HepG2 (cell line): Measurements from ENCODE around the gene ZNF674.

Experiments
- CTCF ChIP-seq: sonication (generic); formaldehyde crosslinking; IDR thresholded peaks from 2 replicates; pipeline ENCODE4 v1.5.0; 2020; ENCODE audit warnings: mild to moderate bottlenecking, missing genetic modification reagents, moderate library complexity
- E2F1 ChIP-seq: sonication (generic); formaldehyde crosslinking; IDR thresholded peaks from 2 replicates; pipeline ENCODE4 v1.5.0; 2020; ENCODE audit warnings: missing genetic modification reagents
- KDM5A ChIP-seq: fragments of 200-600 bp; sonication (generic); IDR thresholded peaks from 2 replicates; pipeline ENCODE4 v1.7.0; 2018; ENCODE audit warnings: antibody characterized with exemption, mild to moderate bottlenecking, low read length, borderline replicate concordance
- KDM5B ChIP-seq: sonication (generic); formaldehyde crosslinking; IDR thresholded peaks from 2 replicates; pipeline ENCODE4 v1.4.0; 2020; ENCODE audit warnings: missing genetic modification reagents, mild to moderate bottlenecking, borderline replicate concordance
- RBM39 ChIP-seq: fragments of 200-400 bp; formaldehyde crosslinking; IDR thresholded peaks from one replicate; pipeline ENCODE4 v1.6.1; 2018; ENCODE audit warnings: antibody characterized with exemption, mild to moderate bottlenecking, low read depth, low read length; ENCODE audit not compliant: poor library complexity, severe bottlenecking
- SMC3 ChIP-seq: IDR thresholded peaks from 2 replicates; pipeline ENCODE4 v1.6.1; 2011; ENCODE audit warnings: low read length, improper control_type of control experiment
- USF2 ChIP-seq, 2 experiments: sonication (generic) in 1 of 2; formaldehyde crosslinking in 1 of 2; IDR thresholded peaks; 2 replicates each; pipeline versions ENCODE4 v1.5.1 to v1.6.1; 2011 to 2020; ENCODE audit warnings: borderline replicate concordance in 1 of 2, low read depth in 1 of 2, low read length in 1 of 2, mild to moderate bottlenecking in 1 of 2, missing genetic modification reagents in 1 of 2, moderate library complexity in 1 of 2

- no peak for TF ChIP-seq KDM5B (CRISPR knock-in tag)
- TF ChIP-seq SMC3, result no peak
- no peak for TF ChIP-seq CTCF (CRISPR knock-in tag)
- TF ChIP-seq RBM39, result no peak
- TF ChIP-seq E2F1, result no peak
- no peak for TF ChIP-seq KDM5A
- TF ChIP-seq USF2 (IDR thresholded peaks at IDR 0.05; ENCODE audit: low read depth, low read length), result no peak
- TF ChIP-seq USF2 (CRISPR knock-in tag; IDR thresholded peaks at IDR 0.05; ENCODE audit: borderline replicate concordance), result no peak
Observed at GRCh38 chrX:46575991-46576392, 30.8 kb upstream of the ZNF674 start.
